ENCODE measurements around the gene CNR1.
"Not testable (repeated sequence)": the region's sequence is repeated elsewhere in the genome, so short reads cannot be mapped to it uniquely, and the experiment has no call there.

Gene CNR1

GRCh38 chr6:88165844-88166492, at the start of gene CNR1:
CNR1 (minus strand) TSS chr6:88166347; CDS start chr6:88145274, 21,073 bp downstream.
- peak; percentile 76 for DNase-seq (ENCODE audit: low read depth, low spot score)

- no peak for DNase-seq (ENCODE audit: low read depth, low spot score)
These were observed 45.3 kb upstream of the CNR1 start for GRCh38 chr6:88211446-88211845.

- DNase-seq (ENCODE audit: low read depth, low spot score), result no peak
These were observed 43.2 kb upstream of the CNR1 start for GRCh38 chr6:88209301-88209700.

- DNase-seq (ENCODE audit: low read depth, low spot score), result no peak
These were observed 42.6 kb upstream of the CNR1 start for GRCh38 chr6:88208726-88209125.

- DNase-seq (ENCODE audit: low read depth, low spot score), result not testable (repeated sequence)
These were observed 35.6 kb upstream of the CNR1 start for GRCh38 chr6:88201734-88202133.

- no peak for DNase-seq (ENCODE audit: low read depth, low spot score)
These were observed 18.8 kb upstream of the CNR1 start for GRCh38 chr6:88184921-88185320.

- no peak for DNase-seq (ENCODE audit: low read depth, low spot score)
These were observed 17.3 kb upstream of the CNR1 start for GRCh38 chr6:88183471-88183870.

GRCh38 chr6:88179692-88180091, 13.5 kb upstream of the CNR1 start:
- DNase-seq (ENCODE audit: low read depth, low spot score), result peak; percentile 18

- no peak for DNase-seq (ENCODE audit: low read depth, low spot score)
These were observed 11.9 kb upstream of the CNR1 start for GRCh38 chr6:88177961-88178464.

GRCh38 chr6:88174906-88175305, 8.8 kb upstream of the CNR1 start:
- no peak for DNase-seq (ENCODE audit: low read depth, low spot score)

- no peak for DNase-seq (ENCODE audit: low read depth, low spot score)
These were observed 5.2 kb upstream of the CNR1 start for GRCh38 chr6:88171312-88171711.

GRCh38 chr6:88168362-88168761, 2.2 kb upstream of the CNR1 start:
- peak; percentile 15 for DNase-seq (ENCODE audit: low read depth, low spot score)

- peak; percentile 38 for DNase-seq (ENCODE audit: low read depth, low spot score)
These were observed 1.3 kb upstream of the CNR1 start for GRCh38 chr6:88167352-88167937.

GRCh38 chr6:88166493-88167351, 575 bp upstream of the CNR1 start:
- DNase-seq (ENCODE audit: low read depth, low spot score), result peak; percentile 29

- DNase-seq (ENCODE audit: low read depth, low spot score), result no peak
These were observed 882 bp downstream of the CNR1 start for GRCh38 chr6:88165087-88165843.

GRCh38 chr6:88164061-88164460, 2.1 kb downstream of the CNR1 start:
- DNase-seq (ENCODE audit: low read depth, low spot score), result no peak

GRCh38 chr6:88163616-88164015, 2.5 kb downstream of the CNR1 start:
- DNase-seq (ENCODE audit: low read depth, low spot score), result no peak

GRCh38 chr6:88161940-88162339, 4.2 kb downstream of the CNR1 start:
- DNase-seq (ENCODE audit: low read depth, low spot score), result no peak

GRCh38 chr6:88157106-88157505, 9.0 kb downstream of the CNR1 start:
- no peak for DNase-seq (ENCODE audit: low read depth, low spot score)

GRCh38 chr6:88145298-88145963, 20.7 kb downstream of the CNR1 start:
- DNase-seq (ENCODE audit: low read depth, low spot score), result no peak

GRCh38 chr6:88144637-88145297, 21.4 kb downstream of the CNR1 start:
- no peak for DNase-seq (ENCODE audit: low read depth, low spot score)
